Right renal cortex interstitium (tissue), 3 donors: ENCODE measurements around the gene VAMP7. TPM values are rescaled to one million over a fixed set of nuclear protein-coding genes. Genes with fewer than 3 reads are reported as not detected.
"Not testable (repeated sequence)": the region's sequence is repeated elsewhere in the genome, so short reads cannot be mapped to it uniquely, and the experiment has no call there.

Experiments used
- DNase-seq, 3 donors: peaks; one replicate each; pipeline ENCODE4 v3.0.0-alpha.2; 2013; ENCODE audit warnings: low read depth in 3 of 3, low spot score in 2 of 3
- polyA plus RNA-seq, 3 donors: library from polyadenylated mRNA; unstranded; fragments of 120-200 nt; gene quantifications; one replicate each; pipeline ENCODE4 v1.2.1, GENCODE V29; 2013; ENCODE audit not compliant: insufficient read length in 3 of 3

Gene VAMP7
- polyA plus RNA-seq, 3 donors = 50.9 to 56.6 (median 52.4) TPM

DNA sequence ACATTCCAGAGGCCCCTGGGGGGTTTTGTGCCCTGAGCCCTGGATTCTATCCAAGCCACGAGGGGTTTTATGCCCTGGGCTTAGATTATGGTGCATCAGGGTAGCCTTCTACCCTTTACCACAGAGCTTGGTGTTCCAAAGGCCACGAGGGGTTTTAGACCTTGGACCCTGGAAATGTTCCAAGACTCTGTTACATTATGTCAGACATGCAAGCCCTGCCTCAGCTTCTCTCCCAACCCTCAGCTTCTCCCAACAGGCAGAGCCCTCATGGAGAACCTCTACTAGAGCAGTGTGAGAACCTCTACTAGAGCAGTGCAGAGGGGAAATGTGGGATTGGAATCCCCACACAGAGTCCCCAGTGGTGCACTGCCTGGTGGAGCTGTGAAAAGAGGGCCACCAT lies 105.8 kb downstream of the VAMP7 start:
- DNase-seq = not testable (repeated sequence)

GRCh38 chrX:155988859-155989258 lies 107.7 kb downstream of the VAMP7 start:
- DNase-seq = no peak

Other genes starting within 250 kb of the VAMP7 start
- under 1 TPM in 1 of 3 donors, not detected in 2; 0.10 TPM for gene IL9R, start 116.4 kb downstream of the VAMP7 start, polyA plus RNA-seq